Activated CD8-positive, alpha-beta memory T cell treated with anti-CD3 and anti-CD28 coated beads for 36 hours (primary cell): ENCODE measurements around the gene ENPEP. TPM values are rescaled to one million over a fixed set of nuclear protein-coding genes. Genes with fewer than 3 reads are reported as not detected.
"Not testable (repeated sequence)": the region's sequence is repeated elsewhere in the genome, so short reads cannot be mapped to it uniquely, and the experiment has no call there.

Source experiments
- CTCF ChIA-PET: fragments of 350-600 bp; sonication (Branson Sonifier 250); formaldehyde crosslinking; loops from one replicate; lab custom pipeline; 2021; ENCODE audit warnings: antibody characterized with exemption; lab: Charles Lee
- POLR2A ChIA-PET: fragments of 350-600 bp; sonication (Branson Sonifier 250); formaldehyde crosslinking; loops from one replicate; lab custom pipeline; 2021; ENCODE audit warnings: antibody characterized with exemption; lab: Charles Lee
- total RNA-seq, 2 experiments: library from RNA; stranded (reverse); gene quantifications; one replicate each; pipeline ENCODE4 v1.2.3, GENCODE V29; 2021

ENPEP gene, protein sequence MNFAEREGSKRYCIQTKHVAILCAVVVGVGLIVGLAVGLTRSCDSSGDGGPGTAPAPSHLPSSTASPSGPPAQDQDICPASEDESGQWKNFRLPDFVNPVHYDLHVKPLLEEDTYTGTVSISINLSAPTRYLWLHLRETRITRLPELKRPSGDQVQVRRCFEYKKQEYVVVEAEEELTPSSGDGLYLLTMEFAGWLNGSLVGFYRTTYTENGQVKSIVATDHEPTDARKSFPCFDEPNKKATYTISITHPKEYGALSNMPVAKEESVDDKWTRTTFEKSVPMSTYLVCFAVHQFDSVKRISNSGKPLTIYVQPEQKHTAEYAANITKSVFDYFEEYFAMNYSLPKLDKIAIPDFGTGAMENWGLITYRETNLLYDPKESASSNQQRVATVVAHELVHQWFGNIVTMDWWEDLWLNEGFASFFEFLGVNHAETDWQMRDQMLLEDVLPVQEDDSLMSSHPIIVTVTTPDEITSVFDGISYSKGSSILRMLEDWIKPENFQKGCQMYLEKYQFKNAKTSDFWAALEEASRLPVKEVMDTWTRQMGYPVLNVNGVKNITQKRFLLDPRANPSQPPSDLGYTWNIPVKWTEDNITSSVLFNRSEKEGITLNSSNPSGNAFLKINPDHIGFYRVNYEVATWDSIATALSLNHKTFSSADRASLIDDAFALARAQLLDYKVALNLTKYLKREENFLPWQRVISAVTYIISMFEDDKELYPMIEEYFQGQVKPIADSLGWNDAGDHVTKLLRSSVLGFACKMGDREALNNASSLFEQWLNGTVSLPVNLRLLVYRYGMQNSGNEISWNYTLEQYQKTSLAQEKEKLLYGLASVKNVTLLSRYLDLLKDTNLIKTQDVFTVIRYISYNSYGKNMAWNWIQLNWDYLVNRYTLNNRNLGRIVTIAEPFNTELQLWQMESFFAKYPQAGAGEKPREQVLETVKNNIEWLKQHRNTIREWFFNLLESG
- total RNA-seq: not detected

DNA sequence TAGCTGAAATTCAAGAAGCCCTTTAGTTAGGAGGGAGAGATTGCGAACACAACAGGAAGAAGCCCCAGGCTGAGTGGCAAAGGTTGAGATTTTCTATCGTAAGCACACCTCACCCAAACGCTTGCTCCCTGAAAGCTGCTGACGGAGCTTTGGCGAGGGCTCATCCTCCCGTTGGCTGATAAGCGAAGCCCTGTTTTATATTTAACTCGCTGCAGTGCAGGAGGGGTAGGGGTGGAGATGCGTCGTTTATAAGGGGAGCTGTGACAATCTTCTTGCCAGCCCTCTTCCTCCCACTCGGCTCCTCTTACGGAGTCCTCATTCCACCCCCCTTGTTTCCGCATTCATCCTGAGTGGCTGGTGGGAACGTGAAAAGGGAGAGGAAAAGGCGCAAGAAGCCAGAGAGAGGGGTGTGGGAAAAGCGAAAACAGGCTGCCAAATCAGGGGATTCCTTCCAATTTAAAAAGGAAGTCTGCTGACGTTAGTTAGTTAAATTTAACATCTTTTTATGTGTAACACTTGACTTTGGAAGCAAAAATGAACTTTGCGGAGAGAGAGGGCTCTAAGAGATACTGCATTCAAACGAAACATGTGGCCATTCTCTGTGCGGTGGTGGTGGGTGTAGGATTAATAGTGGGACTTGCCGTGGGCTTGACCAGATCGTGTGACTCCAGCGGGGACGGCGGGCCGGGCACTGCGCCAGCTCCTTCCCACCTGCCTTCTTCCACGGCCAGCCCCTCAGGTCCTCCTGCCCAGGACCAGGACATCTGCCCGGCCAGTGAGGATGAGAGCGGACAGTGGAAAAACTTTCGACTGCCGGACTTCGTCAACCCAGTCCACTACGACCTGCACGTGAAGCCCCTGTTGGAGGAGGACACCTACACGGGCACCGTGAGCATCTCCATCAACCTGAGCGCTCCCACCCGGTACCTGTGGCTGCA lies at the start of gene ENPEP:
TSS of gene ENPEP (plus strand) at position 275 of the 938 bp plus-strand sequence. CDS start at position 535, 260 bp downstream.
- ChIA-PET CTCF (no interaction called here), POLR2A (no interaction called here)

DNA sequence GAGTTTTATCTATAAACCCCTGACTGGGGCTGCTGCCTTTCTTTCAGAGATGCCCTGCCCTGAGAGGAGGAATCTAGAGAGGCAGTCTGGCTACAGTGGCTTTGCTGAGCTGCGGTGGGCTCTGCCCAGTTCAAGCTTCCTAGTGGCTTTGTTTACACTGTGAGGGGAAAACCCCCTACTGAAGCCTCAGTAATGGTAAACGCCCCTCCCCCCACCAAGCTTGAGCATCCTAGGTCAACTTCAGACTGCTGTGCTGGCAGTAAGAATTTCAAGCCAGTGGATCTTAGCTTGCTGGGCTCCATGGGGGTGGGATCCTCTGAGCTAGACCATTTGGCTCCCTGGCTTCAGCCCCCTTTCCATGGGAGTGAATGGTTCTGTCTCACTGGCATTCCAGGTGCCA lies 44.1 kb upstream of the ENPEP start:
- CTCF ChIA-PET, POLR2A ChIA-PET: not testable (repeated sequence)

DNA sequence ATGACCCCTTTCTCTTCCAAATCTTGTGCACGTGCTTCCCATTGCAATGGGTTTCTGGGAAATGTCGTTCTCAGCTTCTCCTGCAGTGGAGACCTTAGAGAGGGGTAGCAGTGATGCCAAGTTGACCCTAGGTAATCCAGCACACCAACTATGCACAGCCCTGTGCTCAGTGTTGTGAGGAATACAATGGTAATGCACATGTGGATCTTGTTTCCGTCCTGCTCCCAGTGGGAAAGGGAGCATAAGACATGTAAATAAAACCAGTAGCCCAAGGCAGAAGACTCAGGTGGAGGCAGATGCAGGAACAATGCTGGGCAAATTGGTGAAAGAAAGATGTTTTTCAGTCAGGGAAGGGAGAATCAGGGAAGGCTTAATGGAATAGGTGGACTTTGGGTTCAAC lies 38.7 kb upstream of the ENPEP start:
- POLR2A ChIA-PET, CTCF ChIA-PET: not testable (repeated sequence)

DNA sequence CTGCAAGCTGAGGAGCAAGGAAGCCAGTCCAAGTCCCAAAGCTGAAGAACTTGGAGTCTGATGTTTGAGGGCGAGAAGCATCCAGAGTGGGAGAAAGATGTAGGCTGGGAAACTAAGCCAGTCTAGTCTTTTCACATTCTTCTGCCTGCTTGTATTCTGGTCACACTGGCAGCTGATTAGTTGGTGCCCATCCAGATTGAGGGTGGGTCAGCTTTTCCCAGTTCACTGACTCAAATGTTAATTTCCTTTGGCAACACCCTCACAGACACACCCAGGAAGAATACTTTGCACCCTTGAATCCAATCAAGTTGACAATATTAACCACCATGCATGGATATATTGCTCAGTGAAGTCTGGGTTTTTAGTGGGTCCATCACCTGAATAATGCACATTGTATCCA lies 36.7 kb upstream of the ENPEP start:
- POLR2A ChIA-PET, CTCF ChIA-PET: not testable (repeated sequence)

DNA sequence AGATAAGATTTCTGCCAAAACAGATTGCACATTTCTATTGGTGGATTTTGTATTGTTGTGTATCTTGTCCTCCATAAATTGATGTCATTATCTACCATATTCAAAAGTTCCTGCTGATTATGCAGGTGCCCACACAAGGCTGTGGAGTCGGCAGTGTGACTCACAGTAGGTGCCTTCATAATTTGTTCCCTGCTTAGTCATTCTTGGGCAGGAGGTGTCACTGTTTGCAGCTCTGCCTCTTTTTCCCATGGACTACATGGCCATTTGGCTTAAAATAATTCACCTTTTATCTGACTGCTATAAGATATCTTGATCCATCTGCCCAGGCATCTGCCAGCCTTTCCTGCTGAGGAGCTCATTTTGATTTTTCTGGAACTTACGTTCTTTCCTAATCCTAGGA lies 33.6 kb upstream of the ENPEP start:
- CTCF ChIA-PET: no interaction called here
- POLR2A ChIA-PET: no interaction called here

DNA sequence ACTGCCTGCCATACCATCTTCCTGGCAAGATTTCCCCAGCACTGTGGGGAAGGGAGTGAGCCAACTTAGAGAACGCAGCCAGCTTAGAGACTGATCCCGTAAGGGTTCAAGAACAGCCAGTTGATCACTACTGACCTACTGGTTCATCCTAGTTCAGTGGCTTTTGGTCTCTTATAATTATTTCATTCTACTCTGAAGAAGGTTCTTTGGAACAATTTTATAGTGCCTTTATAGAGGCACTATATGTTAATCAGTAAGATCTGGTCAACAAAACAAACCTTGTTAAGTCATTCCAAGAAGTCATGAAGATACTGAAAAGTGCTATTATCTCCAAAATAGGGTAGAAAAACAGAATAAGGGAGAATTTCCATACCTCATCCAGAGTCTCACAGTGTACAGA lies 33.2 kb upstream of the ENPEP start:
- ChIA-PET POLR2A (no interaction called here), CTCF (no interaction called here)

DNA sequence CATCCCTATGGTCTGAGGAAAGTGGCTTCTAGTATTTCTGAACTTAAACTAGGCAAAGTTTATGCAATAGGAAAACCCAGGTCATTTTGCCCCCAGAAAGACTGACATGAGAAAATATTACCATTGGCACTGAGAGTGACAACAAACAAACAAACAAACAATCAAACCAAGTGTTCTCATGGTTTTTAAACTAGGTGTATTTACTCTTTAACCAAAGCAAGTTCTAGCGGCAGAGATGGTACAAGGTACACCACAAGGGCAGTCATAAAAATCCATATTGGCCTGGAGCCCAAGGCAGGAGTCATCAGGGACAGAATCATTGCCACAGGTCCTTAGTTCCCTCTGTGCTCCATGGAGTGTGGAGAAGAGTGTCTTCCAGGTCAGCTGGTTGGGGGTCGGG lies 26.0 kb upstream of the ENPEP start:
- ChIA-PET CTCF (no interaction called here), POLR2A (no interaction called here)

DNA sequence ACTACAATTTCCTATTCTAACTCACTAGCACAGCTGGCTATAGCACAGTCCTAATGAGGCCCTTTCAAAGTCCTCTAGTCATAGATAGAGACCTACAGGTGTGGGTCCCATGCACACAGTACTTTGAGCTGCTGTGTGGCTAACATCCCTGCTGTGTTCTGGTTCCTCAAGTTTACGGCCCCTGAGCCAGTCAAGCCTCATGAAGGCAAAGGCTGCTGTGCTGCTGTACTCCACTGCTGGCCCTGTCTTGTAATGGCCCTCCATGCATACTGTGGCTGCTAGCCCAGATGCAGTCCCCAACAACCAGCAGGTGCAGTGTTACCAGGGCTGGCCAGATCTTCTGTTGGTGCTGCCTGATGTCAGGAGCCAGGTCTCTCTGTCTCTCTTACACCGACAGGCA lies 23.4 kb upstream of the ENPEP start:
- ChIA-PET POLR2A (no interaction called here), CTCF (no interaction called here)

DNA sequence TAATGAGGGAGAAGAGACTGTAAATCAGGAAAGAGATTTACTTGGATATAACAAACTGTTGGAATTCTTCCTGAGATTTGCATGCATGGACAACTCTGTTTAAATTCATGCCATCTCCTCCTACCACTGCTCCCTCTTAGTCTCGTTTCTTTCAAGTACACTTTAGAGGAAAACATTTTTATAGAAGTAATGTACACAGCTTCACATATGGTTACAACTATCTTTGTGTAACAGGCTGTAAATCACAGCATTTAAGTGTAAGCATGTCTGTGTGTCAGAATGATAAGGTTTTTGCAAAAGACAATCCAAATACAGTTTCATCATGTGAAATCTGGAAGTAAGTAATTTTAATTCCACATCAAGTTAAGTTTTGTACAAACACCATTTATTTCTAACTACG lies 21.5 kb upstream of the ENPEP start:
- ChIA-PET POLR2A (no interaction called here), CTCF (no interaction called here)

DNA sequence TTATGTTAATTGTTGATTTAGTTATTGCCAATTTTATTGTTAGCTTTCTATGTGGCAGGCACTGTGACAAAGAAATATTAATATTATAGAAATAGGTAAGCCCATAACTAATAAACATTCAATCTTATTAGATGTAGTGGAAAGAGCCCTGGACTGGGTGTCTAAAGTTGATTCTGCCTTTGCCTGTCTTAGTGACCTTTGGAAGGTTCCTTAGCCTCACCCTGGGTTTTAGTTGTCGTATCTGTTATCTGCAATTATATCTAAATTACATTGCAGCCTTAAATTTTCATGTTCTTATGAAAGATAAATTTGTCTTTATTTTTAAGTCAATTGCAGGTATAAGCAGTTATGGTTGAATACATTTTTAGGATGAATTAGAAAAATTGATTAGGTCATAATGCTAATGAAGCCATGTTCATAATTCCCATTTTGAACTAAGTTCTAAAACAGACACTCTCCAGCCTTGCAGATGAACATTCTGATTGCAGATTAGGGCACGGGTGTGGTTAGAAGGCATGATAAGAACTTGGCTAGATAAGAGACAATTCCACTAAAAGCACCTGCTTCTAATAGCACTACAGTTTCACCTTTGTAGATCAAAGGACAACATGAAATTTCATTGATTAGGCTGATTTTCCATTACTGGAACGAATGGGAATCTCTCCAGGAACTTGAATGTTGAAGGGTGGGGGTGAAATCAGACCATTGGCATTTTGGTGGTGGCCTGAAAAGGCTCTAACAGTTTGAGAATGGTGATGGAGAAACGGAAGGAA lies 17.3 kb upstream of the ENPEP start:
- CTCF ChIA-PET: no interaction called here
- POLR2A ChIA-PET: no interaction called here

DNA sequence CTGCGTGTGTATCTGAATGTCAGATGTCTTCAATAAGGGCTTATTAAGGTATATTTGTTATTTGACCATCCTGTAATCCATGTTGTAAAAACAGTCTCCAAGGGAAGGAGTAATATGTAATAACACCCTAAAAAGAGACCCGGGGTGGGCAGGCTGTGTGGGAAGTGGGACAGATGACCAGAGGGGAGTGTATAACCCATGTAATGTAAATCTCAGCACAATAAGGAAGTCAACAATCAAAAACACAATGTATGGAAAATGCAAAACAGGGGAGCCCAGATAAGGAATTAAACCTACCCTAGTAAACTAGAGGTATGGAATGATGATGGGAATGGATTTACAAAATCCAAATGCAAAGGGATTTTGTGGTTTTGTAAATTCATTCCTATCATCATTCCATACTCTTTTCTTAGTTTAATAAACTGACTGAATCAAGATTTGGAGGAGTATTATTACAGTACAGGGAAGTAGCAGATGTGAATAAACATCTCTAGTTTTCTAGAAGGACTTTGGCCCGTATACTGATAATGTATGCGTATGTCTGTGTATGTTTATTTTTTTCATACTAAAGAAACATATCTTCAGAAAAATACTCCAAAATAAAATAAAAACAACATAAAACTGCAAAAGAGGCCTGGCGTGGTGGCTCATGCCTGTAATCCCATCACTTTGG lies 15.7 kb upstream of the ENPEP start:
- CTCF ChIA-PET: no interaction called here
- POLR2A ChIA-PET: no interaction called here

DNA sequence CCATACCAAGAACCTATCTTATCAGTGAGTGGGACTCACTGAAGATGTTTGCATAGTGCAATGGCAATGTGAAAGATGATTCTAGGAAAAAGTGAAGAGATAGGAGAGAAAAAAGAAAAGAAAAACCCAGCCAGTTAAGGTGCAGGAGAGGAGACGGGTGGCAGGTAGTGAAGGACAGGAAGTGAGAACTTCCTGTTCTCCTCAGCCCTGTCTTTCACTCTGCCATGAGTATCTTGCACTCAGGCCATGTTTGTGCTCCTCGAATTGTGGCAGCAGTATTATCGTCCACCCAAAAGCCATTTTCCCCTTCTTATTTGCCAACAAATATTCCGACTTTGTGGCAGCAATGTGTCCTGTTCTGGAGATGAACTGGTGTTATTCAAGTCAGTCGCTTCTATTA lies 8.6 kb upstream of the ENPEP start:
- CTCF ChIA-PET: no interaction called here

DNA sequence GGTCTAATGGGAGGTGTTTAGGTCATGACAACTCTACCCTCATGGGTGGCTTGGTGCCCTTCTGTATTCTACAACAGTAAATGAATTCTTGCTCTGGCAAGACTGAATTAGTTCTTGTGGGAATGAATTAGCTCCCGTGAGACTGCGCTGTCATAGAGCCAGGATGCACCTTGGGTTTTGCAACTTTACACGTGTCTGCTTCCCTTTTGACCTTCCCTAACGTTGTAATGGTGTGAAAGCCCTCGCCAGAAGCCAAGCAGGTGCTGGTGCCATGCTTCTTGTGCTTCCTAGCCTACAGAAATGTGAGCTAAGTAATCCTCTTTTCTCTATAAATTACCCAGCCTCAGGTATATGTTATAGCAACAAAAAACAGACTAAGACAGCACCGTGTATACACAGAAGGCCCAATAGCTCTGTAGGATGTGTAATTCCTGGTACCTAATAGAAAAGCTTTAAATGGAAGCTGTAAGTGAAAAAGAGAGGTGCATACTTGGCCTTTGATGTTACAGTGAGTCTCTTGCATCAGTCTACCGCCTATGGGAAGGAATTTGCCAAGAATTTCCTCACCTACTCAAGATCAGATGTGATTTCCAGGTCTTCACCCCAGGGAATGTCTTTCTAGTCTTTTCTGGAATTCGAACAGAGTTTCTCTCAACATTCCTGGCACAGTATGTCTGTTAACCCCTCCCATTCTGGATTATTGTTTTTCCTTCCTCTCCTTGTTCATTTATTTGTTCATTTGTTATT lies 3.2 kb upstream of the ENPEP start:
- POLR2A ChIA-PET: no interaction called here
- CTCF ChIA-PET: no interaction called here

More for the DNA sequence above, 8.6 kb upstream of the ENPEP start:
- POLR2A ChIA-PET: no interaction called here

DNA sequence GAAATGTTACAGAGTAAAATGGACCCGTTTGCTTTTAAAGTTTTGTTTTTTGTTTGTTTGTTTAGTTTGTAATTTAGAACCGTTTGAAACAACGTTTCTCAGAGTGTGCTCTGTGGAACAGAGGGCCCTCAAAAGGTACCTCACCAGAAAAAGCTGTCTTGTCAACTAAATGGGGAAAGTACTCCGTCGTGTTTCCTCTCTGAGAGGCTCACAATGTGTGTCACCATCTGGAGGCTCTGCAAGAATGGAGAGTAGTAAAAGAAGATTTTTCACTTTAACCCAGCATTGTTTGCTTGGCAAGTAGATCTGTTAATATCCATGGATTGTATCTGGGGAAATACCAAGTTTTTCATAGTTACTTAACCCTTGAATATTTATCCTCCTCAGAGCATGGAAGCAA lies 1.5 kb upstream of the ENPEP start:
- ChIA-PET POLR2A (no interaction called here), CTCF (no interaction called here)

DNA sequence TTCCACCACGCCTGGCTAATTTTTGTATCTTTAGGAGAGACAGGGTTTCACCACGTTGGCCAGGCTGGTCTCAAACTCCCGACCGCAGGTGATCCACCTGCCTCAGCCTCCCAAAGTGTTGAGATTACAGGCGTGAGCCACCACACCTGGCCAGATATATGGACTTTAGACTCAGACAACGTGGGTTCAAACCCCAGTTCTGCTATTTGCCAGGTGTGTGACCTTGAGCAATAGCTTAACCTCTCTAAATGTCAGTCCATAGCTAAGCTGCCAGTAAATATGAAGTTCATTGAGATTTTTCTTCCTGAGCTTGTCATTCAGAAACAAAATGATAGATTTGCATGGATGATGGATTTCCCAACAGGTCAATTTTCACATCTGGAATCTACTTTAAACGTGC lies 875 bp upstream of the ENPEP start:
- POLR2A ChIA-PET, CTCF ChIA-PET: not testable (repeated sequence)

DNA sequence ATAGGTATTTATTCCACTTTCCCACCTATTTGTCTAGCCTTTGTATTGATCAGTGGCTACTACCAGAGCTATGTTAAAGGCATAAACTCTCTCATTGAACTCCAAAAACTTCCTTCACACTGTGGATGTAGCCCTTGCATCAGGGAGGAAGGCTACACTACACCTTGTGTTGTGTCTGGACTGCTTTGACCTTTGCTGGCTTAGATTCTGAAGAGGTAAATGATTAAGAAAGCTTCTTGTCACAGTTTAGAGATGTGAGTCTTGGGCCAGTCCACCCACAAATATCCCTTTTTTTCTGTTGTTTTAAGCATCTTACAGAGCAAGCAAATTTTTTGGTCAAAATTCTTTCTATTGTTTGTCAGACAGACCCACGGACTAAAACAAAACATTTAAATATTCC lies 1.9 kb downstream of the ENPEP start:
- POLR2A ChIA-PET: no interaction called here
- CTCF ChIA-PET: no interaction called here

DNA sequence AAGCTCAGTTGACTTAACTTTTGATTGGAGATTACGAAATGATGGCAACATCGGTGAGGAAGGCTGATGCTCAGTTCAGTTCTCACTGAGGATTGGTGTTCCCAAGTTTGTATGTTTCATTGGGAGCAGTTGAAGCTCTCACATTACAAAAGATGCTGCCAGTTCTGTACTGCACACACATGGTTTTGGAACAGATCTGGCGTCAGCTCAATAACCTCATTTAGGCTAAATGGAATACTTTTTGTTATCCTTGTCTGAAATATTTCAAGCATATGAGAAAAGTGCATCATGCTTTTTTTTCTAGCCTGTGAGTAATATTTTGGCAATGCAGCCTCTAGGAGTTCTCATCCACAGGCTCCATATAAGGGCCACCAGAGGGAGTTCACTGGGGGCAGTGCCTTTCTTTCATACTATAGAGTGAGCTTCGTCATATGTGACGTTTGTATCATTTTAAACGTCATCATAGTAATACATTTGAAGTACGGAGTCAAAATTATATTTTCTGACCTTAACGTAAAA lies 4.1 kb downstream of the ENPEP start:
- POLR2A ChIA-PET: no interaction called here

More for the DNA sequence above, 4.1 kb downstream of the ENPEP start:
- CTCF ChIA-PET: no interaction called here
